KOPT-K1 (cell line): Measurements from ENCODE around the gene CDH20.

ENCODE experiments used
- H3K27ac ChIP-seq: fragments of 200-600 bp; sonication (generic); 2 replicates; pipeline ENCODE4 v1.5.1; 2016; ENCODE audit warnings: antibody characterized with exemption, mild to moderate bottlenecking, low read depth, low read length; ENCODE audit not compliant: poor library complexity, severe bottlenecking
- H3K36me3 ChIP-seq: fragments of 200-600 bp; sonication (generic); 2 replicates; pipeline ENCODE4 v1.5.1; 2017; ENCODE audit warnings: antibody characterized with exemption, mild to moderate bottlenecking, low read length, moderate library complexity; ENCODE audit not compliant: insufficient read depth
- H3K9me3 ChIP-seq: fragments of 200-600 bp; sonication (generic); 2 replicates; pipeline ENCODE4 v1.5.1; 2017; ENCODE audit warnings: antibody characterized with exemption, low read length, mild to moderate bottlenecking; ENCODE audit not compliant: insufficient read depth, poor library complexity, severe bottlenecking

Gene CDH20

DNA sequence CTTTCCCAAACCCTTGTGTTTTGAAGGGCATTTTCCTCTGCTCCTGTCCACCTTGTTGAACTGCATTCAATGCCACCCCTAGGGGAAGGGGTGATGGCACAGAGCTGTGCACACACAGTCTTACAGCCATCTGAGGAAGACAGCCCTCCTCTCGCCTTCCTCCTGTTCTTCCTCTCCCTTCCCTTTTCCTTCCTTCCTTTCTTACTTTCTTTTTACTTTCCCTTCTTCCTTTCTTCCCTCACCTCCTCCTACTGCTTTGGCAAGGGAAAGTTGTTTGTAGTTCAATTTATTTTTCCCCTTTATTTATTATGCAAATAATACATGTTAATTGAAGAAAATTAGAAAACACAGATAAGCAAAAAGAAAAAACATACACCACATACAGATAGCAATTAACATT is 99.4 kb downstream of the CDH20 start:
- Histone ChIP-seq H3K36me3 (no peaks in the 10 kb centered on the region), H3K27ac (no peak overlapping the region), H3K9me3 (peaks cover 3% of the 10 kb centered on the region)

GRCh38 chr18:61435064-61435652 is 101.9 kb downstream of the CDH20 start:
- Histone ChIP-seq H3K27ac (no peak overlapping the region), H3K9me3 (peaks cover 3% of the 10 kb centered on the region), H3K36me3 (no peaks in the 10 kb centered on the region)

DNA sequence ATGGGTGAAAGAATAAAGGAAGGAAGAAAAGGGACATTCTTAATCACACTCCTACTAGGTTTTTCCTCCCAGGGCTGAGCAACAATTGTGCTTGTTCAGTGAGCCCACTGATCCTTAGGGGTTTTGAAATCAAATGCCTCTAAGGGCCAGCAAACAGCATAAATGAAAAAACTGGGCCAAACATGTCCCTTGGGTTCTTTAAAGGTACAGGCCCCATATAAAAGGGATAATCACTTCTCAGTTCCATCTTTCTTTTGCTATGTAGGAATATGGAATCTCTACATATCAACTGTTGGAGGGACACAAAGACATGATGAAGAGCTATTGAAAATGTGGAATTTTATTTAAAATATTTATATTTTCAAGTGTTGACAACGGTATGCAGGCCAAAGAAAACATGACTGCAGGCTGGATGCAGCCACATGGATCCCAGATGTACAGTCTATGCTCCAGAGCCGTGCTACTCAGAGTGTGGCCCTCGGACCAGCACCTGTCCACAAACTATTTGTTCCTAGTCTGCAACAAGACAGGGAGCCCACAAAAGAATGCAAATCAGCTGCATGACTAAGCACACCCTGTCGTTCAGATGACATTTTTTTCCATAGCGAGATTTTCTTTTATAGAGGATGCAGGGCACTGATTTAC is 110.0 kb downstream of the CDH20 start:
- Histone ChIP-seq H3K27ac (no peak overlapping the region), H3K9me3 (no peaks in the 10 kb centered on the region), H3K36me3 (no peaks in the 10 kb centered on the region)

DNA sequence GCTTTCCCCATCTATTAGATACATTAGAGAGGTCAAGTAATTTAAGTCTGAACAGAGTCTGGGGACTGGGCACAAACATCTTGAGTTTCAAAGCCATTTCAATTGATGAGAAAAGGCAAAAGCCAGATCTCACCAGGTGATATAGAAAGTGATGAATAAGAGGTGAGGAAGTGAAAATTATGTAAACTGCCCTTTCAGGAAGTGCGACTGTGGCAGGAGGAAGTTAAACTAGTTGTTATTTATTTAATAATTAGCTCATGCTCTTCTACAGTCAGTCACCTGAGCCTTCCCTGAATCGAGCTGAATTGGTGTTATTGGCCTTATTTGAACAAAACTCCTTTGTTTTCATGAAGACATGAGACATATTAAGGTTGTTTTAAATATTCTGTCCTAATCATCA is 115.1 kb downstream of the CDH20 start:
- no peak overlapping the region for H3K27ac ChIP-seq
- no peaks in the 10 kb centered on the region for H3K9me3 ChIP-seq
- H3K36me3 ChIP-seq = no peaks in the 10 kb centered on the region

DNA sequence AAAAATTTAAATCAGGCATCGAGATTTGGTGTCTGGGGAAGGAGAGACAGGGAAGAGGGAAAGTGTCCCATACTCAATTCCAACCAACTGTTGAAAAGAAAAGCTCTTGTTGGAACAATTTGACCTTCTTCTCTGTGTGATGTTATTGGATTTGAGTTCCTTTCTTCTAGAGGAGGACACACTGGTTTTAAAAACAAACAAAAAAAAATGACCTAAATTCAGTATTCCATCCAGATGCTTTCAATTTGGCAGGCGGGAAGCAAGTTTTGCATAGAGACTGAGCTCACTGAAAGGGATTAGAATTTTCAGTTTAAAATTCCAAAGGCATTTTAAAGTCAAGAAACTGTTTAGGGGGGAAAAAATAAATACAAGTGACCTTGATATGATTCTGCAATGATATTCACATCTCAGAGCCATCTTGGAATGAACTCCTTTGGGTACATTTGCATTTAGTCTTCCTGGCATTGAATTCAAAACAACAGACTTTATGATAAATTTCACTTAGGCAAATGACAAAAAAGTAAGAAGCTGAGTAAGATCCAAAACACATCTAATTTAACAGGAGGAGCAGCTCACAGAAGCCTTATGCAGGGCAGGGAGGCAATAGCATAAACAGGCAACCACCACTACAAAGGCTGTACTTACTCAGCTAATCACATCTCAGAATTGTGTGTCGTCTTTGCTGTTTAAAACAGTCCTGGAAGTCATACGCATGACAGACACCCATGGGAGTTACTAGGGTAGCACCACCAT is 126.8 kb downstream of the CDH20 start:
- Histone ChIP-seq H3K27ac (no peak overlapping the region), H3K9me3 (no peaks in the 10 kb centered on the region), H3K36me3 (no peaks in the 10 kb centered on the region)

GRCh38 chr18:61464551-61465142 is 131.4 kb downstream of the CDH20 start:
- no peak overlapping the region for H3K27ac ChIP-seq
- no peaks in the 10 kb centered on the region for H3K36me3 ChIP-seq
- no peaks in the 10 kb centered on the region for H3K9me3 ChIP-seq

DNA sequence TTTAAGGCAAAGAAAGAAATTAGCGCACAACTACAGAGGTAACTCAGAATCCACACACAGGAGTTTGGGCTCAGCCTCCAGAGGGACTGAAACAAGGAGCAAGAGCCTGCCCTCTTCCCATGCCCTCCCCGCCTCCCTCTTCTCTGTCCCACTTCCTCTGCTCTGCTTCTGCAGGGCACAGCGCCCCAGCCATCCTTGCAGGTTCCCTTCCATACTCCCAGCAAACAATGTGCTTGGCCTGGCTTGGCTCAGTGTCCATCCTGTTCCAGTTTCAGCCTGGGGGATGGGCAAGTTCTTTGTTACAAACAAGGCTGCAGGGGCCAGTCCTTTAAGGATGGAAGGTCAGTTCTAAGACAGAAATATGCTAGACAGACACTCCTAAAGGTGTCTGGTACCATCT is 133.5 kb downstream of the CDH20 start:
- Histone ChIP-seq H3K36me3 (no peaks in the 10 kb centered on the region), H3K9me3 (no peaks in the 10 kb centered on the region), H3K27ac (no peak overlapping the region)

DNA sequence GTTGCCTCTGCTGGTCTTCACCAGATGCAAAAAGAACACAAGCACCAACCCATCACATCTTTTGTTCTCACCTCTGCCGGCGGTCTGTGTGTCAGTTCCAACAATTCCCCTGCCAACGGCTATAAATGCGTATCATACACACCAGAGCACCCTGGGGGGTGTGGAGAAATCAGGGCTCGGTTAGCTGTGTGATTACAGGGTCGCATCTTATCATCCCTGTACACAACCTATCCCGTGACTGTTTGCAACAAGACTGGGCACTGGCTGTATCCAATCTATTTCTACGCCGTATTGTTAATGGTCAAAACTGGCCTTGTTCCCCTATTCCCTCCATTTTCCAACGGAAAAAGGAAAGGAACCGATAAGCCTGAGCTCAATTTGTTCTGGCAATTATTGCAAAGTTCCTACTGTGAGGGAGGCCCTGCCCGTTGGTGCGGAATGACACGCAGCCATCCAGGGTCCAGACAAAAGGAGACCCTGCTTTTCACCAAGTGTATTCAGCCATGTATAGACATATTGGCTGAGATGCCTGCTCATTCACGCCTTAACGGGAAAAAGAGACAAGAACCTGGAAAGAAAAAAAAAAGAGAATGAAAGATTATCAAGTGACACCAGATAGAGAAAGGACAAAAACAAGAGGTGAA is 136.9 kb downstream of the CDH20 start:
- Histone ChIP-seq H3K9me3 (no peaks in the 10 kb centered on the region), H3K27ac (no peak overlapping the region), H3K36me3 (no peaks in the 10 kb centered on the region)

- Histone ChIP-seq H3K36me3 (no peaks in the 10 kb centered on the region), H3K9me3 (no peaks in the 10 kb centered on the region), H3K27ac (no peak overlapping the region)
Measured at GRCh38 chr18:61471541-61471940, 138.3 kb downstream of the CDH20 start.

DNA sequence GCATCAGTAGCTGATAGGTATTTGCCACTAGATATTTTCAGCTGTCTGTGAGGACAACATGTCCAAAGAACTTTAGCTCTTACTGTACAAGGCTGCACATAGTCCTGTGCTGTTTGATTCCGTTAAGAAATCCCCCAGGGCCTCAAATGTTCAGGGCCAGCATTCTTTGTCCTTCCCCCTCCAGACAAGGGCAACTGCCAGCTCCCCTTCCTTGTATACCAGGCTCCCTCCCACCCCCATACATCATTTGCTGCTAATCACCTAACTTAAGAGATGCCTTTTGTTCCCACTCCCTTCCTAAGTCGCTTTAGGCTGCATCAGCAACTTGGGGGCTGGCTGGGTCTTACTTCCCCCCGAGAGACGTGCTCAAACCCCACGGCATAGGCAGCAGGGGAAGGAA is 138.7 kb downstream of the CDH20 start:
- Histone ChIP-seq H3K9me3 (no peaks in the 10 kb centered on the region), H3K36me3 (no peaks in the 10 kb centered on the region), H3K27ac (no peak overlapping the region)

DNA sequence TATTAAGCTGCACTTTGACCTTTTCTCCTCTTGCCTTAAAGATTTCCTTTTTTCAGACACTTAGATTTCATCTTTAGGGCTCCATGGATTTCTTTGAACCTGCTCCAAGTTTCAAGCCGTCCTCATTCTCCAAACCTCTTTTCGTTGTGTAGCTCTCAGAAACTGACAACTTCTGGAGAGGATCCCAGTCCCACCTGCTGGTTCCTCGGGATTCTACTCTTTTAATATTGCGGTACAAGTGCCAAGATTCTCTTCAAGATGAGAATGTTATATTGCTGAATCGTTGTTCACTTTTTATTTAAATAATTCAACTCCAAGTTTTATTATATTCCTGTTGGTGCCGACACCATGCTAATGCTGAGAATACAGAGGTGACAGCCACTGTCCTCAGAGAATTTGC is 141.1 kb downstream of the CDH20 start:
- no peaks in the 10 kb centered on the region for H3K36me3 ChIP-seq
- no peak overlapping the region for H3K27ac ChIP-seq
- no peaks in the 10 kb centered on the region for H3K9me3 ChIP-seq

- Histone ChIP-seq H3K27ac (no peak overlapping the region), H3K9me3 (no peaks in the 10 kb centered on the region), H3K36me3 (no peaks in the 10 kb centered on the region)
Measured at GRCh38 chr18:61474918-61475317, 141.7 kb downstream of the CDH20 start.

DNA sequence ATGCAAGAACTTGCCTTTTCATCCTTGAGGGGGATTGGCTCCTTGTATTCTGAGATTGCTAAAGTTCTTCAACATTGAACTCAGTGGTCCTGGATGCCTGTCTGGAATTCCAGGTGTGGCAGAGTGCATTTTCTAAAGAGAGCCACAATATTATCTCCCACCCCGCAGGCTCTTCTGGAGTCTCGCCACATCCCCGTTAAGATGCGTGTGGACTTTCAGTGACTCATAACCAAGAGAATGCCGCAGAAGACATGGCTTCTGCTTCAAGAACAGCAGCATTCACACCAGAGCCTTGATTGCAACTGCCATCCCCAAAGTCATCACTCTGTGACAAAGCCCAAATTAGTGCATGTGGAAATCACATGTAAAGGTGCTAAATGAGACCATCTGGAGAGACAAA is 142.7 kb downstream of the CDH20 start:
- Histone ChIP-seq H3K9me3 (no peaks in the 10 kb centered on the region), H3K27ac (no peak overlapping the region), H3K36me3 (no peaks in the 10 kb centered on the region)

DNA sequence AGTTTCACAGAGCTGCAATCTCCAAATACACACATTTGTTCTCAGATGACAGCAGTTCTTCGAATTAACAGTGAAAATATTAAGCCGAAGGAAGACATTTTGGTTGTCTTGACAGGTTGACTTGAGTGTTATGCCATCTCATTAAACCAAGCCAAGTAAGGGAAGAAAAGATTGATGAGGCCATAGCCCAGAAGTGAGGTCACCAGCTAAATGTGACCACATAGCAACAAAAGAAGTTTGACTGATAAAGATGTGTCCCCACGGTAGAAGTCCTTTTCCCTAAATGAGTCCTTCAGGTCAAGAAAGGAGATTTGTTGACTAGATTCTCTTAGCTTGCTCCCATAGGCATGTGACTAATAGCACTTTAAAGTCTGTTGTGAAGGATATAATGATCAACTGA is 156.1 kb downstream of the CDH20 start:
- Histone ChIP-seq H3K9me3 (no peaks in the 10 kb centered on the region), H3K27ac (no peak overlapping the region), H3K36me3 (no peaks in the 10 kb centered on the region)

DNA sequence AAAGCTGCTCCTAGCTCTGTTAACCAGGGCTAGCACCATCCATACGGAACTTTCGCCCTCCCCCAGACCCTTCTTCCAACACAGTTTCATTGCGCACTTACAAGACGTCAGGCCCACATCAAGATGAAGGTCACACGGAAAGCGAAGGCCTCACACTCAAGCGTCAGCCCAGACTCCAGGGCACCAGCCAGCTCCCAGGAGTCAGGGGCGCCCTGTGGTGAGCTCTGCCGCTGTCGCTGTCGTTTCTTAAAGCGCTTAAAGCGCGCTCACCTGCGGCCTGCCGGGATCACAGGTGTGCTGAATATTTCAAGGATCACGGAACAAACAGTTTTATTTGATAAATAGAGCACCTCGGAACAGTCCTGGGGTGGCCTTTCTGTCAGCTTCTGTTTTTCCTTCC is 163.1 kb downstream of the CDH20 start:
- H3K27ac ChIP-seq = no peak overlapping the region
- no peaks in the 10 kb centered on the region for H3K36me3 ChIP-seq
- no peaks in the 10 kb centered on the region for H3K9me3 ChIP-seq
